PC-3 (cell line): ENCODE results near the gene SLC25A5.

Experiments
- EZH2 ChIP-seq: fragments of 300-600 bp; sonication (generic); IDR thresholded peaks from one replicate; pipeline ENCODE4 v1.6.1; 2017; ENCODE audit warnings: antibody characterized with exemption, mild to moderate bottlenecking, low read length; ENCODE audit not compliant: unreplicated experiment
- EZH2phosphoT487 ChIP-seq: fragments of 300-600 bp; sonication (generic); IDR thresholded peaks from 2 replicates; pipeline ENCODE4 v1.6.1; 2018; ENCODE audit warnings: mild to moderate bottlenecking, antibody characterized with exemption, low read length, borderline replicate concordance
- TF ChIP-seq, protein P1 (sequence below): fragments of 300-600 bp; sonication (generic); conservative IDR thresholded peaks from 2 replicates; pipeline ENCODE4 v1.5.1; 2017; ENCODE audit warnings: antibody characterized with exemption, low read depth, mild to moderate bottlenecking, low read length

DNA sequence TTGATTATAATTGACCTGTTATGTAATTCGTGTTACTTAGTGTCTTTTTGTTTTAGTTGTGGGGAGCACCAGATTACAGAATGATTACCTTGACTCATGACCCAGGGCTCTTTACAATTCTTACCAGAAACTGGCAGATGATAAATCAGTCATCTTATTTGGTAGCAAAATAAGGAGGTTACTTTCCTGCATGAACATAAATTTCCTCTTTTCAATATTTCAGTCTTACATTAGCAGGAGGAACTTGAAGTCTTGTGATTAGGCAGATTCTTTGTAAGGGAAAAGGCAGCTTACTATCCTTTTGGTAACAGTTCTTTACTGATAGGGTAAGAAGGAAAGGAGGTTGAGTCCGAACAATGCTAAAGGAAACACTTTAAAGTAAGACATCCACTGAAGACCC, 26.0 kb upstream of the SLC25A5 start:
- TF ChIP-seq, protein P1, sequence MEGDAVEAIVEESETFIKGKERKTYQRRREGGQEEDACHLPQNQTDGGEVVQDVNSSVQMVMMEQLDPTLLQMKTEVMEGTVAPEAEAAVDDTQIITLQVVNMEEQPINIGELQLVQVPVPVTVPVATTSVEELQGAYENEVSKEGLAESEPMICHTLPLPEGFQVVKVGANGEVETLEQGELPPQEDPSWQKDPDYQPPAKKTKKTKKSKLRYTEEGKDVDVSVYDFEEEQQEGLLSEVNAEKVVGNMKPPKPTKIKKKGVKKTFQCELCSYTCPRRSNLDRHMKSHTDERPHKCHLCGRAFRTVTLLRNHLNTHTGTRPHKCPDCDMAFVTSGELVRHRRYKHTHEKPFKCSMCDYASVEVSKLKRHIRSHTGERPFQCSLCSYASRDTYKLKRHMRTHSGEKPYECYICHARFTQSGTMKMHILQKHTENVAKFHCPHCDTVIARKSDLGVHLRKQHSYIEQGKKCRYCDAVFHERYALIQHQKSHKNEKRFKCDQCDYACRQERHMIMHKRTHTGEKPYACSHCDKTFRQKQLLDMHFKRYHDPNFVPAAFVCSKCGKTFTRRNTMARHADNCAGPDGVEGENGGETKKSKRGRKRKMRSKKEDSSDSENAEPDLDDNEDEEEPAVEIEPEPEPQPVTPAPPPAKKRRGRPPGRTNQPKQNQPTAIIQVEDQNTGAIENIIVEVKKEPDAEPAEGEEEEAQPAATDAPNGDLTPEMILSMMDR, result no peak
- no peak for TF ChIP-seq EZH2
- TF ChIP-seq EZH2phosphoT487, result no peak
